Measurements from ENCODE around the gene RTN4RL2. TPM values are rescaled to one million over a fixed set of nuclear protein-coding genes. Genes with fewer than 3 reads are reported as not detected.
A peak's percentile ranks its signal among the peaks of the same experiment; 100 is the strongest.

The RTN4RL2 gene
- total RNA-seq, 1 experiment from 2014 or later, result 4.6 TPM

DNA sequence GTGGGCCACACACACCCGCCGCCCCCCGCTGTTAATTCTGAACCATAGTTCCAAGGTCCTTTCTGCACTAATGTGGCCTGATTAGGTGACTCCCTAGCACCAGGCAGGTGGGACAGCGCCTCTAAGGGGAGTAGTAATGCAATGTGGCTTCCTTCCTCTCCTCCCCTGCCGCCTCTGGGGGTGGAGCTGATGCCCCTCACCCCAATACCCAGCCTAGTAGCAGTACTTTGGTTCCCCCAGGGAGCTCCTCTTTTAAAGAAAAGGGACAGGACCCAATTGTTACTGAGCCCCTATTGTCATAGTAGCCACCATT lies 14.4 kb downstream of the RTN4RL2 start:
- no peak for DNase-seq
- intact Hi-C loops (cut with micrococcal nuclease; ENCODE audit: unreplicated experiment), result no loop called here
- Histone ChIP-seq H3K36me3 (ENCODE audit: low read depth) (no peaks in the 10 kb centered on the region), H3K4me3 (no peak overlapping the region), H3K9me2 (ENCODE audit: insufficient read depth) (no peaks in the 10 kb centered on the region), H3K9me3 (ENCODE audit: insufficient read depth, low read depth) (no peaks in the 10 kb centered on the region), H3K4me2 (no peak overlapping the region), H3K27me3 (ENCODE audit: insufficient read depth, low read depth) (no peaks in the 10 kb centered on the region), H2AFZ (no peak overlapping the region), H3K79me2 (ENCODE audit: low read depth) (no peaks in the 10 kb centered on the region), H4K20me1 (ENCODE audit: insufficient read depth) (no peaks in the 10 kb centered on the region), H3K27ac (no peak overlapping the region), H3F3A (ENCODE audit: insufficient read depth, low read depth) (peaks cover 11% of the 10 kb centered on the region; the same call in 1 of the 2 replicates), H3K4me1 (replicated peaks; ENCODE audit: insufficient read depth) (peaks cover 12% of the 10 kb centered on the region)
- ChIA-PET POLR2A (ENCODE audit: unreplicated experiment) (interaction anchor here (0.7 kb wide), 1 partner anchor 389 kb away, joined by 4 read pairs; no protein-coding TSS in a partner anchor), CTCF (interaction anchor here (0.8 kb wide), 1 partner anchor 9 kb away, joined by 3 read pairs; no protein-coding TSS in a partner anchor)
- BruUV-seq (replicated peaks), result no TSS peak
- no peak for TF ChIP-seq EZH2 (IDR thresholded peaks at IDR 0.05; ENCODE audit: low read depth)
- TF ChIP-seq CTCF (conservative IDR thresholded peaks at IDR 0.05), result no peak

DNA sequence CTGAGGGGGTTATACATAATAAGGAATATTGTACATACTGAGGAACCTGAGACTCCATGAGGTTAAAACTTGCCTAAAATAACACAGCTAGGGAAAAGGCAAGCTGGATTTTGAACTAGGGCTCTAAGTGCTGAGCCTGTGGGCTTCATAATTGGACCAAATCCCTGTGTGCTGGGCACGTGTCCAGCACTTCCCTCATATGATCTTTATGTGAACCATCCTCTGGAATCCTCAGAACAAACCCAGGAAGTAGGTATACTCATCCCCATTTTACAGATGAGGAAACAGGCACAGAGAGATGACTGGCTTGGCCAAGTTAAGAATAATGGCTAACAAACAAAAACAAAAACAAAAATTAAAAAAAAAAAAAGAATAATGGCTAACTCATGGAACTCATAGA lies 14.9 kb downstream of the RTN4RL2 start:
- Histone ChIP-seq H3K9me3 (ENCODE audit: insufficient read depth, low read depth) (no peaks in the 10 kb centered on the region), H3K4me1 (replicated peaks; ENCODE audit: insufficient read depth) (peaks cover 12% of the 10 kb centered on the region), H3K4me2 (peak overlapping the region; percentile 86), H3K27ac (no peak overlapping the region), H3K4me3 (peak overlapping the region; percentile 62; the same call in 1 of the 2 replicates), H3K79me2 (ENCODE audit: low read depth) (no peaks in the 10 kb centered on the region), H3K36me3 (ENCODE audit: low read depth) (no peaks in the 10 kb centered on the region), H2AFZ (no peak overlapping the region), H4K20me1 (ENCODE audit: insufficient read depth) (no peaks in the 10 kb centered on the region), H3F3A (ENCODE audit: insufficient read depth, low read depth) (peaks cover 11% of the 10 kb centered on the region; the same call in 1 of the 2 replicates), H3K9me2 (ENCODE audit: insufficient read depth) (no peaks in the 10 kb centered on the region), H3K27me3 (ENCODE audit: insufficient read depth, low read depth) (no peaks in the 10 kb centered on the region)
- CTCF ChIA-PET, result interaction anchor here (0.8 kb wide), 1 partner anchor 9 kb away, joined by 3 read pairs; no protein-coding TSS in a partner anchor
- intact Hi-C loops (cut with micrococcal nuclease; ENCODE audit: unreplicated experiment), result no loop called here
- POLR2A ChIA-PET (ENCODE audit: unreplicated experiment), result interaction anchor here (0.7 kb wide), 1 partner anchor 389 kb away, joined by 4 read pairs; no protein-coding TSS in a partner anchor
- no peak for TF ChIP-seq EZH2 (IDR thresholded peaks at IDR 0.05; ENCODE audit: low read depth)
- DNase-seq, result no peak
- BruUV-seq (replicated peaks), result TSS peak; percentile 37

DNA sequence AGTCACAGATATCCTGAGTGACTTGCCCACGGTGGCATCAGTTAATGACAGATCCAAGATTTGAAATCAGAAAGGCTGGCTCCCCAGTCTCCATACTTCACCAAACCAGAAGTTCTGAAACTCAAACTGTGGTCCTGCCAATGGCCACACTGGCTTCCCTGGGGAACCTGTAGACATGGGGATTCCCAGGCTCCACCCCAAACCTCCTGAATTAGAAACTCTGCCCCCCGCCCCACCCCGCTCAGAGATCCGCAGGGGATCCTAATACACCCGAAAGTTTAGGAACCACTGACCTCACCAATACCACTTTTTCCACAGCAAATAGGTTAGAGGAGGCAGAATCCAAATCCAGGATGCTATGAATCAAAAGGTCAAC lies 15.3 kb downstream of the RTN4RL2 start:
- Histone ChIP-seq H3K79me2 (ENCODE audit: low read depth) (no peaks in the 10 kb centered on the region), H3K27ac (no peak overlapping the region), H3K9me3 (ENCODE audit: insufficient read depth, low read depth) (no peaks in the 10 kb centered on the region), H3K9me2 (ENCODE audit: insufficient read depth) (no peaks in the 10 kb centered on the region), H4K20me1 (ENCODE audit: insufficient read depth) (no peaks in the 10 kb centered on the region), H3K4me3 (peak overlapping the region; percentile 62), H3K27me3 (ENCODE audit: insufficient read depth, low read depth) (no peaks in the 10 kb centered on the region), H3K4me2 (peak overlapping the region; percentile 86), H3K36me3 (ENCODE audit: low read depth) (no peaks in the 10 kb centered on the region), H3F3A (ENCODE audit: insufficient read depth, low read depth) (peaks cover 12% of the 10 kb centered on the region; the same call in 1 of the 2 replicates), H3K4me1 (replicated peaks; ENCODE audit: insufficient read depth) (peaks cover 12% of the 10 kb centered on the region), H2AFZ (peak overlapping the region; percentile 83; the same call in 1 of the 2 replicates)
- intact Hi-C loops (cut with micrococcal nuclease; ENCODE audit: unreplicated experiment), result no loop called here
- TF ChIP-seq CTCF (conservative IDR thresholded peaks at IDR 0.05) (no peak), EZH2 (IDR thresholded peaks at IDR 0.05; ENCODE audit: low read depth) (no peak)
- ChIA-PET CTCF (no interaction called here), POLR2A (ENCODE audit: unreplicated experiment) (no interaction called here)
- DNase-seq, result no peak
- BruUV-seq (replicated peaks), result no TSS peak

All from PC-9 (cell line).